ENCODE measurements around the gene SPANXC. TPM values are rescaled to one million over a fixed set of nuclear protein-coding genes. Genes with fewer than 3 reads are reported as not detected.
A peak's percentile ranks its signal among the peaks of the same experiment; 100 is the strongest.
"Not testable (repeated sequence)": the region's sequence is repeated elsewhere in the genome, so short reads cannot be mapped to it uniquely, and the experiment has no call there.

SPANXC gene
- not detected in 2 replicates for total RNA-seq (ENCODE audit: low replicate concordance)

DNA sequence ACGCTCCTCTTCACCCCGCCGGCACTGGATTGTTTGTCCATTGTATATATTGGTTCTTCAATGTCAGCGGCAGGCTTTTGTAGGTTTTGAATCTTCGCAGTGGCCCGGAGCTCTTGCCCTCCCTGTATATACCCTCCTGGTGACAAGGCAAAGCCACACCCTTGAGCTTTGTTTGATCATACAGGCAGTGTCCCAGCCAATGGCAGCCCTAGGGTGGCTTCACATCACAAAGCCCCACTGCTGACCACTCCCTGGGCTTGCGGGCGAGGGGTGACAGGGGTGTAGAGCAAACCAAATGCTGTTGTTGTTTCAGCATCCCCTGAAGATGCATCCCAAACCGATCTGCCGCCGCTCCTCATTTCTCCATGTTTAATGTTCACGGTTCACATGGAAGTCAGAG, at the start of gene SPANXC:
SPANXC (minus strand) TSS at position 101 of the 400 bp plus-strand sequence; CDS start at position 41, 60 bp downstream.
- not testable (repeated sequence) for H2AFZ ChIP-seq (replicated peaks); H3K36me3 Mint-ChIP-seq; H3K4me2 ChIP-seq; H3K9ac ChIP-seq; H3K27ac Mint-ChIP-seq; H3K27me3 Mint-ChIP-seq (ENCODE audit: insufficient read depth, low read depth); H3K4me3 ChIP-seq; H3K4me3 Mint-ChIP-seq; H4K20me1 ChIP-seq (ENCODE audit: low read depth); H3K79me2 ChIP-seq (ENCODE audit: low read depth); DNase-seq (ENCODE audit: low spot score); H3K9me3 Mint-ChIP-seq; H3F3A ChIP-seq (ENCODE audit: low read depth); H3K27me3 ChIP-seq; H3K36me3 ChIP-seq; H3K4me1 Mint-ChIP-seq; H3K27ac ChIP-seq; H3K9me3 ChIP-seq (ENCODE audit: low read depth); H3K4me1 ChIP-seq

DNA sequence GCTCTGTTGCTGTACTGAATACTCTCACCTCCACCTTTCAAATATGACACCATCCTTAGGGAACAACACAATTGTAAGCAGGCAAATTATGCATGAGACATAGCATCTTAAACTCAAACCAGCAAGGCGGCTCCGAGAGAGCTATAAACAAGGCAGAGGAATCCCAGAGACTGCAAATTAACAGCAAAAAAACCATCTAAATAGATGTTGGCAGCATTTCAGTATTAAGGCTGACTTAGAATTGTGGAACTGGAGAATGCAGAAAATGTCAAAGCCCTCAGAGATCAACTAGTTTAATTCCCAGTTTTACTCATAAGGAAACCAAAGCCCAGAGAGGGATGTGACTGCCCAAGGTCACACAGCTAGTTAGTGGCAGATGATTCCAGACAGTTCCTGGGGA, 37.2 kb upstream of the SPANXC start:
- H3K4me1 Mint-ChIP-seq: no peaks in the 10 kb centered on the region
- no peak for DNase-seq (ENCODE audit: low spot score)
- no peak overlapping the region for H3K4me3 ChIP-seq
- H3K27ac Mint-ChIP-seq: no peak overlapping the region
- H3K4me2 ChIP-seq: no peak overlapping the region
- H3K27ac ChIP-seq: no peak overlapping the region
- no peaks in the 10 kb centered on the region for H3K27me3 ChIP-seq
- H3K36me3 ChIP-seq: no peaks in the 10 kb centered on the region
- H3K36me3 Mint-ChIP-seq: no peaks in the 10 kb centered on the region
- H3K9me3 Mint-ChIP-seq: no peaks in the 10 kb centered on the region
- no peak overlapping the region for H2AFZ ChIP-seq (replicated peaks)
- TF ChIP-seq, protein P1, sequence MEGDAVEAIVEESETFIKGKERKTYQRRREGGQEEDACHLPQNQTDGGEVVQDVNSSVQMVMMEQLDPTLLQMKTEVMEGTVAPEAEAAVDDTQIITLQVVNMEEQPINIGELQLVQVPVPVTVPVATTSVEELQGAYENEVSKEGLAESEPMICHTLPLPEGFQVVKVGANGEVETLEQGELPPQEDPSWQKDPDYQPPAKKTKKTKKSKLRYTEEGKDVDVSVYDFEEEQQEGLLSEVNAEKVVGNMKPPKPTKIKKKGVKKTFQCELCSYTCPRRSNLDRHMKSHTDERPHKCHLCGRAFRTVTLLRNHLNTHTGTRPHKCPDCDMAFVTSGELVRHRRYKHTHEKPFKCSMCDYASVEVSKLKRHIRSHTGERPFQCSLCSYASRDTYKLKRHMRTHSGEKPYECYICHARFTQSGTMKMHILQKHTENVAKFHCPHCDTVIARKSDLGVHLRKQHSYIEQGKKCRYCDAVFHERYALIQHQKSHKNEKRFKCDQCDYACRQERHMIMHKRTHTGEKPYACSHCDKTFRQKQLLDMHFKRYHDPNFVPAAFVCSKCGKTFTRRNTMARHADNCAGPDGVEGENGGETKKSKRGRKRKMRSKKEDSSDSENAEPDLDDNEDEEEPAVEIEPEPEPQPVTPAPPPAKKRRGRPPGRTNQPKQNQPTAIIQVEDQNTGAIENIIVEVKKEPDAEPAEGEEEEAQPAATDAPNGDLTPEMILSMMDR (IDR thresholded peaks at IDR 0.05): no peak
- TF ChIP-seq EZH2phosphoT487 (IDR thresholded peaks at IDR 0.05) (no peak), EZH2 (IDR thresholded peaks at IDR 0.05) (no peak)
- H3K27me3 Mint-ChIP-seq (ENCODE audit: insufficient read depth, low read depth): no peaks in the 10 kb centered on the region
- H3K9ac ChIP-seq: no peak overlapping the region
- no peaks in the 10 kb centered on the region for H3K4me1 ChIP-seq
- H3K79me2 ChIP-seq (ENCODE audit: low read depth): no peaks in the 10 kb centered on the region
- no peak overlapping the region for H3K4me3 Mint-ChIP-seq
- no peaks in the 10 kb centered on the region for H4K20me1 ChIP-seq (ENCODE audit: low read depth)
- no peaks in the 10 kb centered on the region for H3K9me3 ChIP-seq (ENCODE audit: low read depth)
- no peaks in the 10 kb centered on the region for H3F3A ChIP-seq (ENCODE audit: low read depth)

DNA sequence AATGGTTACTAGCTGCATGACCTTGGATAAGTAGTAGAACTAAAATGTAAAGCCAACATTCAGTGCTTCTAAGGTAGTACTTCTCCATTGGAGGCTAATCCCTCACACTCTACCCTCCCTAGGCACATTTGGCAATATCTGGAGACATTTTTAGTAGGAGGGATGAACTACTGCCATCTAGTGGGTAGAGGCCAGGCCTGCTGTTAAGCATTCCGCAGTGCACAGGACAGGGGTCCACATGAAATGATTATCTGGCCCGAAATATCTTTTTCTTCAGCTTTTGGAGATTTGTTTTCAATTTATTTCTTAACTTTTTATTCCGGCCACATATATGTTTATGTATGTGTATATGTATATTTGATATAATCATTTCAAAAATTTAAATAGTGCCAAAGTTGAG, 36.0 kb upstream of the SPANXC start:
- no peak overlapping the region for H3K4me3 Mint-ChIP-seq
- H3K27me3 Mint-ChIP-seq (ENCODE audit: insufficient read depth, low read depth): no peaks in the 10 kb centered on the region
- TF ChIP-seq EZH2 (IDR thresholded peaks at IDR 0.05) (no peak), EZH2phosphoT487 (IDR thresholded peaks at IDR 0.05) (no peak)
- TF ChIP-seq, protein P1 (IDR thresholded peaks at IDR 0.05): peak; percentile 67
- H3K36me3 ChIP-seq: no peaks in the 10 kb centered on the region
- H3F3A ChIP-seq (ENCODE audit: low read depth): no peaks in the 10 kb centered on the region
- H3K4me1 ChIP-seq: no peaks in the 10 kb centered on the region
- no peaks in the 10 kb centered on the region for H3K36me3 Mint-ChIP-seq
- H3K4me2 ChIP-seq: no peak overlapping the region
- H3K4me3 ChIP-seq: no peak overlapping the region
- no peaks in the 10 kb centered on the region for H4K20me1 ChIP-seq (ENCODE audit: low read depth)
- H3K4me1 Mint-ChIP-seq: no peaks in the 10 kb centered on the region
- H2AFZ ChIP-seq (replicated peaks): no peak overlapping the region
- H3K9me3 ChIP-seq (ENCODE audit: low read depth): no peaks in the 10 kb centered on the region
- no peaks in the 10 kb centered on the region for H3K79me2 ChIP-seq (ENCODE audit: low read depth)
- no peaks in the 10 kb centered on the region for H3K27me3 ChIP-seq
- no peak overlapping the region for H3K9ac ChIP-seq
- H3K27ac ChIP-seq: no peak overlapping the region
- no peak overlapping the region for H3K27ac Mint-ChIP-seq
- peak; percentile 41 for DNase-seq (ENCODE audit: low spot score)
- no peaks in the 10 kb centered on the region for H3K9me3 Mint-ChIP-seq

GRCh38 chrX:141258080-141258479, 15.8 kb upstream of the SPANXC start:
- no peaks in the 10 kb centered on the region for H3K36me3 ChIP-seq
- H3K4me3 ChIP-seq: no peak overlapping the region
- H3K9ac ChIP-seq: no peak overlapping the region
- TF ChIP-seq EZH2phosphoT487 (IDR thresholded peaks at IDR 0.05) (no peak), EZH2 (IDR thresholded peaks at IDR 0.05) (no peak)
- TF ChIP-seq, protein P1 (IDR thresholded peaks at IDR 0.05): no peak
- H3K9me3 ChIP-seq (ENCODE audit: low read depth): no peaks in the 10 kb centered on the region
- DNase-seq (ENCODE audit: low spot score): no peak
- H3K9me3 Mint-ChIP-seq: peaks cover 4% of the 10 kb centered on the region
- H3K27me3 Mint-ChIP-seq (ENCODE audit: insufficient read depth, low read depth): no peaks in the 10 kb centered on the region
- no peaks in the 10 kb centered on the region for H3K79me2 ChIP-seq (ENCODE audit: low read depth)
- no peak overlapping the region for H3K4me2 ChIP-seq
- no peak overlapping the region for H3K27ac Mint-ChIP-seq
- H3F3A ChIP-seq (ENCODE audit: low read depth): no peaks in the 10 kb centered on the region
- no peaks in the 10 kb centered on the region for H3K4me1 ChIP-seq
- no peak overlapping the region for H3K4me3 Mint-ChIP-seq
- no peak overlapping the region for H3K27ac ChIP-seq
- H2AFZ ChIP-seq (replicated peaks): no peak overlapping the region
- no peaks in the 10 kb centered on the region for H3K4me1 Mint-ChIP-seq
- no peaks in the 10 kb centered on the region for H3K27me3 ChIP-seq
- H4K20me1 ChIP-seq (ENCODE audit: low read depth): no peaks in the 10 kb centered on the region
- H3K36me3 Mint-ChIP-seq: no peaks in the 10 kb centered on the region
